SK-N-SH treated with all-trans-retinoic acid at 6 μM for 48 hours (cell line): ENCODE results near the gene KRTAP6-2.

ENCODE experiments used
- ARNTL ChIP-seq: fragments of 450-650 bp; formaldehyde crosslinking; IDR thresholded peaks from 2 replicates; pipeline ENCODE4 v1.5.0; 2020; ENCODE audit warnings: low read depth, mild to moderate bottlenecking, moderate library complexity, borderline replicate concordance
- BACH2 ChIP-seq: fragments of 250-450 bp; sonication (Bioruptor Pico); IDR thresholded peaks from 2 replicates; pipeline ENCODE4 v1.9.0; 2021; ENCODE audit warnings: mild to moderate bottlenecking, borderline replicate concordance
- CSDC2 ChIP-seq: fragments of 250-450 bp; sonication (Bioruptor Pico); IDR thresholded peaks from 2 replicates; pipeline ENCODE4 v1.5.0; 2020; ENCODE audit warnings: mild to moderate bottlenecking, moderate library complexity
- ESRRG ChIP-seq: fragments of 250-450 bp; sonication (Bioruptor Pico); IDR thresholded peaks from 2 replicates; pipeline ENCODE4 v1.6.1; 2021; ENCODE audit warnings: mild to moderate bottlenecking
- ISL1 ChIP-seq: fragments of 250-450 bp; sonication (Bioruptor Pico); IDR thresholded peaks from 2 replicates; pipeline ENCODE4 v2.1.2; 2022; ENCODE audit warnings: mild to moderate bottlenecking, moderate library complexity
- OSR1 ChIP-seq: fragments of 250-450 bp; sonication (Bioruptor Pico); IDR thresholded peaks from 2 replicates; pipeline ENCODE4 v1.8.0; 2022; ENCODE audit warnings: moderate library complexity, mild to moderate bottlenecking, inconsistent platforms
- RARB ChIP-seq: fragments of 250-450 bp; sonication (Bioruptor Pico); IDR thresholded peaks from 2 replicates; pipeline ENCODE4 v1.8.0; 2021; ENCODE audit warnings: mild to moderate bottlenecking, moderate library complexity
- TCF4 ChIP-seq: fragments of 250-450 bp; sonication (Bioruptor Pico); IDR thresholded peaks from 2 replicates; pipeline ENCODE4 v1.8.0; 2021; ENCODE audit warnings: mild to moderate bottlenecking, moderate library complexity, borderline replicate concordance
- ZFP3 ChIP-seq: fragments of 250-450 bp; sonication (Bioruptor Pico); IDR thresholded peaks from 2 replicates; pipeline ENCODE4 v1.5.0; 2020; ENCODE audit warnings: mild to moderate bottlenecking, moderate library complexity
- ZFP30 ChIP-seq: fragments of 450-650 bp; formaldehyde crosslinking; IDR thresholded peaks from 2 replicates; pipeline ENCODE4 v1.5.0; 2022; ENCODE audit warnings: mild to moderate bottlenecking, moderate library complexity
- TF ChIP-seq, protein P1 (sequence below): fragments of 250-450 bp; sonication (Bioruptor Pico); IDR thresholded peaks from 2 replicates; pipeline ENCODE4 v1.5.1; 2021; ENCODE audit warnings: mild to moderate bottlenecking, moderate library complexity
- TF ChIP-seq, protein P2 (sequence below): fragments of 250-450 bp; sonication (Bioruptor Pico); IDR thresholded peaks from 2 replicates; pipeline ENCODE4 v1.8.0; 2021; ENCODE audit warnings: low read depth, mild to moderate bottlenecking, moderate library complexity, borderline replicate concordance
- TF ChIP-seq, protein P3 (sequence below): fragments of 250-450 bp; sonication (Bioruptor Pico); IDR thresholded peaks from 2 replicates; pipeline ENCODE4 v1.8.0; 2020; ENCODE audit warnings: mild to moderate bottlenecking, moderate library complexity, borderline replicate concordance
- TF ChIP-seq, protein P4 (sequence below): fragments of 250-450 bp; sonication (Bioruptor Pico); IDR thresholded peaks from 2 replicates; pipeline ENCODE4 v1.5.1; 2020; ENCODE audit warnings: low read depth, mild to moderate bottlenecking, moderate library complexity

DNA sequence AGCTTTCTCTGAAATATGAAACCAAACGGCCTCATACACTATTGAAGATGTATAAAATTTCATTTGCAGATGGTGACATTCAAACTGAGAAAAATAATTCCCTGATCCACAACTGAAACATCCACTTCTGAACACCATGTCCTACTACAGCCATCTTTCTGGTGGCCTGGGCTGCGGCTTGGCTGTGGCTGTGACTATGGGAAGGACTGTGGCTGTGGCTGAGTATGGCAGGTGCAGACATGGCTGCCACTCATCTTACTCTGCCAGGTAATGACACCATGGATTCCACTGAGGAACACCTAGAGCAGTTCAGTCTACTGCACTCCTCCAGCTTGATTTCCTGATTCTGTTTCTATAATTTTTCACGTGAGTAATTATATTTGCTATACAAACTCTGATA lies 21.8 kb upstream of the KRTAP6-2 start, which contains the start of gene KRTAP20-4:
- no peak for TF ChIP-seq ESRRG
- TF ChIP-seq, protein P1, sequence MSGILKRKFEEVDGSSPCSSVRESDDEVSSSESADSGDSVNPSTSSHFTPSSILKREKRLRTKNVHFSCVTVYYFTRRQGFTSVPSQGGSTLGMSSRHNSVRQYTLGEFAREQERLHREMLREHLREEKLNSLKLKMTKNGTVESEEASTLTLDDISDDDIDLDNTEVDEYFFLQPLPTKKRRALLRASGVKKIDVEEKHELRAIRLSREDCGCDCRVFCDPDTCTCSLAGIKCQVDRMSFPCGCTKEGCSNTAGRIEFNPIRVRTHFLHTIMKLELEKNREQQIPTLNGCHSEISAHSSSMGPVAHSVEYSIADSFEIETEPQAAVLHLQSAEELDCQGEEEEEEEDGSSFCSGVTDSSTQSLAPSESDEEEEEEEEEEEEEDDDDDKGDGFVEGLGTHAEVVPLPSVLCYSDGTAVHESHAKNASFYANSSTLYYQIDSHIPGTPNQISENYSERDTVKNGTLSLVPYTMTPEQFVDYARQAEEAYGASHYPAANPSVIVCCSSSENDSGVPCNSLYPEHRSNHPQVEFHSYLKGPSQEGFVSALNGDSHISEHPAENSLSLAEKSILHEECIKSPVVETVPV (CRISPR knock-in tag): no peak
- TF ChIP-seq, protein P2, sequence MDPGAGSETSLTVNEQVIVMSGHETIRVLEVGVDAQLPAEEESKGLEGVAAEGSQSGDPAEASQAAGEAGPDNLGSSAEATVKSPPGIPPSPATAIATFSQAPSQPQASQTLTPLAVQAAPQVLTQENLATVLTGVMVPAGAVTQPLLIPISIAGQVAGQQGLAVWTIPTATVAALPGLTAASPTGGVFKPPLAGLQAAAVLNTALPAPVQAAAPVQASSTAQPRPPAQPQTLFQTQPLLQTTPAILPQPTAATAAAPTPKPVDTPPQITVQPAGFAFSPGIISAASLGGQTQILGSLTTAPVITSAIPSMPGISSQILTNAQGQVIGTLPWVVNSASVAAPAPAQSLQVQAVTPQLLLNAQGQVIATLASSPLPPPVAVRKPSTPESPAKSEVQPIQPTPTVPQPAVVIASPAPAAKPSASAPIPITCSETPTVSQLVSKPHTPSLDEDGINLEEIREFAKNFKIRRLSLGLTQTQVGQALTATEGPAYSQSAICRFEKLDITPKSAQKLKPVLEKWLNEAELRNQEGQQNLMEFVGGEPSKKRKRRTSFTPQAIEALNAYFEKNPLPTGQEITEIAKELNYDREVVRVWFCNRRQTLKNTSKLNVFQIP (CRISPR knock-in tag): no peak
- no peak for TF ChIP-seq RARB
- TF ChIP-seq, protein P3, sequence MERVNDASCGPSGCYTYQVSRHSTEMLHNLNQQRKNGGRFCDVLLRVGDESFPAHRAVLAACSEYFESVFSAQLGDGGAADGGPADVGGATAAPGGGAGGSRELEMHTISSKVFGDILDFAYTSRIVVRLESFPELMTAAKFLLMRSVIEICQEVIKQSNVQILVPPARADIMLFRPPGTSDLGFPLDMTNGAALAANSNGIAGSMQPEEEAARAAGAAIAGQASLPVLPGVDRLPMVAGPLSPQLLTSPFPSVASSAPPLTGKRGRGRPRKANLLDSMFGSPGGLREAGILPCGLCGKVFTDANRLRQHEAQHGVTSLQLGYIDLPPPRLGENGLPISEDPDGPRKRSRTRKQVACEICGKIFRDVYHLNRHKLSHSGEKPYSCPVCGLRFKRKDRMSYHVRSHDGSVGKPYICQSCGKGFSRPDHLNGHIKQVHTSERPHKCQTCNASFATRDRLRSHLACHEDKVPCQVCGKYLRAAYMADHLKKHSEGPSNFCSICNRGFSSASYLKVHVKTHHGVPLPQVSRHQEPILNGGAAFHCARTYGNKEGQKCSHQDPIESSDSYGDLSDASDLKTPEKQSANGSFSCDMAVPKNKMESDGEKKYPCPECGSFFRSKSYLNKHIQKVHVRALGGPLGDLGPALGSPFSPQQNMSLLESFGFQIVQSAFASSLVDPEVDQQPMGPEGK (CRISPR knock-in tag): no peak
- no peak for TF ChIP-seq ZFP3
- no peak for TF ChIP-seq BACH2 (CRISPR knock-in tag)
- TF ChIP-seq, protein P4, sequence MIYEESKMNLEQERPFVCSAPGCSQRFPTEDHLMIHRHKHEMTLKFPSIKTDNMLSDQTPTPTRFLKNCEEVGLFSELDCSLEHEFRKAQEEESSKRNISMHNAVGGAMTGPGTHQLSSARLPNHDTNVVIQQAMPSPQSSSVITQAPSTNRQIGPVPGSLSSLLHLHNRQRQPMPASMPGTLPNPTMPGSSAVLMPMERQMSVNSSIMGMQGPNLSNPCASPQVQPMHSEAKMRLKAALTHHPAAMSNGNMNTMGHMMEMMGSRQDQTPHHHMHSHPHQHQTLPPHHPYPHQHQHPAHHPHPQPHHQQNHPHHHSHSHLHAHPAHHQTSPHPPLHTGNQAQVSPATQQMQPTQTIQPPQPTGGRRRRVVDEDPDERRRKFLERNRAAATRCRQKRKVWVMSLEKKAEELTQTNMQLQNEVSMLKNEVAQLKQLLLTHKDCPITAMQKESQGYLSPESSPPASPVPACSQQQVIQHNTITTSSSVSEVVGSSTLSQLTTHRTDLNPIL (CRISPR knock-in tag): no peak
- TF ChIP-seq TCF4 (CRISPR knock-in tag): no peak
- no peak for TF ChIP-seq ISL1 (CRISPR knock-in tag)
- TF ChIP-seq CSDC2 (CRISPR knock-in tag): no peak
- no peak for TF ChIP-seq ZFP30 (CRISPR knock-in tag)
- no peak for TF ChIP-seq OSR1 (CRISPR knock-in tag)
- TF ChIP-seq ARNTL (CRISPR knock-in tag): no peak
